Stimulated activated CD4-positive, alpha-beta T cell treated with anti-CD3 and anti-CD28 coated beads, Interleukin-4, amount 100 ng/mL, for 1 hour (primary cell): Measurements from ENCODE around the gene LETMD1.

Experiments used
- DNase-seq: peaks from one replicate; pipeline ENCODE4 v3.0.0-alpha.2; 2020

LETMD1 gene

GRCh38 chr12:51080136-51080535 lies 32.0 kb downstream of the LETMD1 start:
- no peak for DNase-seq

- DNase-seq = no peak
Observed at GRCh38 chr12:51081421-51081820, 33.3 kb downstream of the LETMD1 start.

- peak; percentile 15 for DNase-seq
Observed at GRCh38 chr12:51082561-51083125, 34.5 kb downstream of the LETMD1 start.

- peak; percentile 93 for DNase-seq
Observed at GRCh38 chr12:51083126-51083833, 35.2 kb downstream of the LETMD1 start, which contains the start of gene CSRNP2. Gene CSRNP2 (minus strand): TSS chr12:51083596. CDS start chr12:51076561, 7,035 bp downstream.

GRCh38 chr12:51085757-51086156 lies 37.6 kb downstream of the LETMD1 start:
- no peak for DNase-seq

GRCh38 chr12:51086933-51087332 lies 38.8 kb downstream of the LETMD1 start:
- no peak for DNase-seq

GRCh38 chr12:51087818-51088217 lies 39.7 kb downstream of the LETMD1 start:
- DNase-seq = peak; percentile 16

- DNase-seq = no peak
Observed at GRCh38 chr12:51090705-51091229, 42.6 kb downstream of the LETMD1 start.

GRCh38 chr12:51098611-51099010 lies 50.5 kb downstream of the LETMD1 start:
- no peak for DNase-seq

GRCh38 chr12:51103977-51104376 lies 55.9 kb downstream of the LETMD1 start:
- DNase-seq = no peak

GRCh38 chr12:51108136-51108535 lies 60.0 kb downstream of the LETMD1 start:
- no peak for DNase-seq
